ENCODE measurements around the gene SMARCA5.

SMARCA5 gene

DNA sequence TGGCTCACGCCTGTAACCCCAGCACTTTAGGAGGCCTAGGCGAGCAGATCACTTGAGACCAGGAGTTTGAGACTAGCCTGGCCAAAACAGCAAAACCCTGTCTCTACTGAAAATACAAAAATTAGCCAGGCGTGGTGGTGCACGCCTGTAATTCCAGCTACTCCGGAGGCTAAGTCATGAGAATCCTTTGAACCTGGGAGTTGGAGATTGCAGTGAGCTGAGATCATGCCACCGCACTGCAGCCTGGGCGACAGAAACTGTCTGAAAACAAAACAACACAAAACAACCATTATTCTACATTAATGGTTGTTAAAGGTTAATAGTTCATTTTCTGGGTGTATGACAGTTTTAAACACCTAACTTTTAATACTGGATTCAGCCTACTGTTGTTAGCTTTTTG is 1.6 kb upstream of the SMARCA5 start:
- DNase-seq: no peak
- H3K4me1 ChIP-seq: peaks cover 0 to 25% (median 11%) of the 10 kb centered on the region in 4 donors
- no peaks in the 10 kb centered on the region for H3K27me3 ChIP-seq
- intact Hi-C loops (cut with DNase I; ENCODE audit: low total_unique reads): no loop called here
- TF ChIP-seq, protein P1, sequence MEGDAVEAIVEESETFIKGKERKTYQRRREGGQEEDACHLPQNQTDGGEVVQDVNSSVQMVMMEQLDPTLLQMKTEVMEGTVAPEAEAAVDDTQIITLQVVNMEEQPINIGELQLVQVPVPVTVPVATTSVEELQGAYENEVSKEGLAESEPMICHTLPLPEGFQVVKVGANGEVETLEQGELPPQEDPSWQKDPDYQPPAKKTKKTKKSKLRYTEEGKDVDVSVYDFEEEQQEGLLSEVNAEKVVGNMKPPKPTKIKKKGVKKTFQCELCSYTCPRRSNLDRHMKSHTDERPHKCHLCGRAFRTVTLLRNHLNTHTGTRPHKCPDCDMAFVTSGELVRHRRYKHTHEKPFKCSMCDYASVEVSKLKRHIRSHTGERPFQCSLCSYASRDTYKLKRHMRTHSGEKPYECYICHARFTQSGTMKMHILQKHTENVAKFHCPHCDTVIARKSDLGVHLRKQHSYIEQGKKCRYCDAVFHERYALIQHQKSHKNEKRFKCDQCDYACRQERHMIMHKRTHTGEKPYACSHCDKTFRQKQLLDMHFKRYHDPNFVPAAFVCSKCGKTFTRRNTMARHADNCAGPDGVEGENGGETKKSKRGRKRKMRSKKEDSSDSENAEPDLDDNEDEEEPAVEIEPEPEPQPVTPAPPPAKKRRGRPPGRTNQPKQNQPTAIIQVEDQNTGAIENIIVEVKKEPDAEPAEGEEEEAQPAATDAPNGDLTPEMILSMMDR (IDR thresholded peaks at IDR 0.05): no peak
- no peak overlapping the region for H3K4me3 ChIP-seq
- no peaks in the 10 kb centered on the region for H3K36me3 ChIP-seq
- H3K9me3 ChIP-seq: no peaks in the 10 kb centered on the region
- no peak overlapping the region for H3K27ac ChIP-seq

DNA sequence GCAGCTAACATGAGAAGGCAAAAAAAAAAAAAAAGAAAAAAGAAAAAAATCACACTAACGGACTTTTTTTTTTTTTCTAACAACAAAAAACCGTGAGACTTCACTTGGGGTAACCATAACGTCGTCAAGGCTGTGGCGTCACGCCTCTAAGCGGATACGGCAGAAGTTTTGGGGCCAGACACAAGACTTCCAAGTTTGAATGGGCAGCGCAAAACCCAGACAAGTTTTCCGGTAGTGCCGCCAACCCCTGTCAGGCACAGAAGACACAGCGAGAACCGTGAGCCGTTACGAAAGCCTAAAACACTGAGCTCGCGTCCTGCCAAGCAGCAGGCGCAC is 556 bp upstream of the SMARCA5 start:
- Histone ChIP-seq H3K4me1 (peaks cover 0 to 35% (median 11%) of the 10 kb centered on the region in 4 donors), H3K36me3 (peaks cover 6 to 7% (median 7%) of the 10 kb centered on the region in 3 donors), H3K9me3 (no peaks in the 10 kb centered on the region), H3K4me3 (peak overlapping the region; percentile 80 to 92), H3K27me3 (no peaks in the 10 kb centered on the region), H3K27ac (peak overlapping the region; percentile 97 to 98)
- intact Hi-C loops (cut with DNase I; ENCODE audit: low total_unique reads): no loop called here
- no peak for DNase-seq
- TF ChIP-seq, protein P1 (IDR thresholded peaks at IDR 0.05): no peak

DNA sequence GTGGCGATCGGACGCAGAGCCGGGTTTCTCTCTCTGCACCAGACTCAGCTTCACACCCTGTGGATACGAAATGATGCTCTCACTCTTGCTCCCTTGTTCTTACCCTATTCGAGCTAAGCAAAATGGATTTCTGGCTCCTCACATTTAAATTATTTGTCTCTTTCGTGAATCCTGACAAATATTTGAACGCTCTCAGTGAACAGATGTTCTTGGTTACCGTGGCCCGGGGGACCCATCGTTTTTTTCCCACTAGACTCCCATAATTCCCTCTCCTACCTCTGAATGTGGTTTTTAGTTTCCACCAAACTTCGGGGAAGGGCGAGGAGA is 630 bp downstream of the SMARCA5 start:
- H3K36me3 ChIP-seq: peaks cover 8 to 18% (median 10%) of the 10 kb centered on the region in 3 donors
- TF ChIP-seq, protein P1 (IDR thresholded peaks at IDR 0.05): no peak
- intact Hi-C loops (cut with DNase I; ENCODE audit: low total_unique reads): no loop called here
- peak overlapping the region; percentile 80 to 92 for H3K4me3 ChIP-seq
- H3K4me1 ChIP-seq: peaks cover 0 to 47% (median 11%) of the 10 kb centered on the region in 4 donors
- H3K9me3 ChIP-seq: no peaks in the 10 kb centered on the region
- peak overlapping the region; percentile 97 to 98 for H3K27ac ChIP-seq
- H3K27me3 ChIP-seq: no peaks in the 10 kb centered on the region
- DNase-seq: no peak

DNA sequence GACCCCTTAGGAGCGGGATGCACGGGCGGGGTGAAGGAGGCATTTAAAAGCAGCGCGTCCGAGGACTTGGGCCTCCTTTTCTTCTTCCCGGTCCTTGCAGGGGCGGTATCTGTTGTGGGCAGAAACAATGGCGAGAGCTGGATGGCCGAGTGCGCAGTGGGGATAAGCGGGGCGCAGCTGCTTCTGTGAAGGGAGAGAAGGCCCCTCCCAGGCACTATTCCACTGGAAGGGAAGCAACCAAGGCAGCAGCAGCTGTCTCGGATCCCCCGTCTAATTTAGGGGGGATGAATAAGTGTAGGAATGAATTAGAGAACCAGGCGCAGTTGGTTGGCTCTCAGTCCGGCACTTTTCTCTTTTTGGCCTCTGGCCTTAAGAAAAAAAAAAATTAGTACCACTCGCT is 995 bp downstream of the SMARCA5 start:
- H3K4me3 ChIP-seq: peak overlapping the region; percentile 80 to 92
- TF ChIP-seq, protein P1 (IDR thresholded peaks at IDR 0.05): no peak
- peaks cover 10 to 19% (median 11%) of the 10 kb centered on the region in 3 donors for H3K36me3 ChIP-seq
- DNase-seq: peak; percentile 48 to 72
- no peaks in the 10 kb centered on the region for H3K27me3 ChIP-seq
- intact Hi-C loops (cut with DNase I; ENCODE audit: low total_unique reads): no loop called here
- H3K9me3 ChIP-seq: no peaks in the 10 kb centered on the region
- H3K4me1 ChIP-seq: peaks cover 0 to 51% (median 14%) of the 10 kb centered on the region in 4 donors
- H3K27ac ChIP-seq: peak overlapping the region; percentile 97 to 98

DNA sequence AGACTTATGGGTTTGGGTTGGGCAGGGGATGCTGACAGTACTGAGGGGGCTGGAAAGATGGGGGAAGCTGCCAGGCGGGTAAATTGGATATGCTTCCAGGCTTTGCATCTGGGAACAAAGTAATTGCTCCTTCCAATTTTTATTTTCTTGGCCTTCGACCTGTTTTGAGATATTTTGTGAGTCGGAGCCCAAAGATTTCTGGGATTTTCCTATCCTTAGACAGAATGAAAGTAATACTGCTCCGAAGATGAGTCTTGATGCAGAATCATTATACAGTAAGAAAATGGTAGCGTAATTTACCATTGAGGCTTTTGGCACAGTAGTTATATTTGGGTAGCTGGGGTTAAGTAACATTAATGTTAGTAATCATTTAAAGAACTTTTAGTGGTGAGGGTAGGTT is 1.4 kb downstream of the SMARCA5 start:
- peaks cover 10 to 19% (median 15%) of the 10 kb centered on the region in 3 donors for H3K36me3 ChIP-seq
- H3K27ac ChIP-seq: peak overlapping the region; percentile 97 to 98
- H3K27me3 ChIP-seq: no peaks in the 10 kb centered on the region
- no peaks in the 10 kb centered on the region for H3K9me3 ChIP-seq
- intact Hi-C loops (cut with DNase I; ENCODE audit: low total_unique reads): no loop called here
- peak overlapping the region; percentile 80 to 92 for H3K4me3 ChIP-seq
- peaks cover 0 to 55% (median 17%) of the 10 kb centered on the region in 4 donors for H3K4me1 ChIP-seq
- TF ChIP-seq, protein P1 (IDR thresholded peaks at IDR 0.05): no peak
- no peak for DNase-seq

DNA sequence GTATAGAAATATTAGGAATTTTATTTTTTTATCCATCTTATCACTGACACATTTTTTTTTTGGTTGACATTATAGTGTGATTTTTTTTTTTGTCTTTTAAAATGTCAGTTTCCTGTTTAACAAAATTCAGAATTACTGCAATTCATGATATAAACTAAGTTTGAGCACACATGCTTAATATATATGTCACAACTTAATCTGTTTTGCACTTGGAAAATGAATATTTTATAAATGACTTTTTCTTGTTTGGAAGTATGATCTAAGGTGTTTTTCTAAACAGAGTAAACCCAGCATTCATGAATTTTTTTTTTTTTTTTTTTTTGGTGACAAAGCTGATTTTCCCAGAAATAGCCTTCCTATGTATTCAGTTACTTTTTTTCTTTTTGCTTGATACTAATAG is 2.4 kb downstream of the SMARCA5 start:
- Histone ChIP-seq H3K4me1 (peaks cover 0 to 62% (median 18%) of the 10 kb centered on the region in 4 donors), H3K36me3 (peaks cover 10 to 20% (median 19%) of the 10 kb centered on the region in 3 donors), H3K27me3 (no peaks in the 10 kb centered on the region), H3K27ac (peak overlapping the region in 1 of 2 donors; percentile 97), H3K9me3 (no peaks in the 10 kb centered on the region), H3K4me3 (peak overlapping the region; percentile 80 to 92)
- intact Hi-C loops (cut with DNase I; ENCODE audit: low total_unique reads): no loop called here
- TF ChIP-seq, protein P1 (IDR thresholded peaks at IDR 0.05): no peak
- no peak for DNase-seq

Data from tibial artery (tissue), 4 donors.